Measurements from ENCODE around the gene CFAP97D1. TPM values are rescaled to one million over a fixed set of nuclear protein-coding genes. Genes with fewer than 3 reads are reported as not detected.
A peak's percentile ranks its signal among the peaks of the same experiment; 100 is the strongest.

Gene CFAP97D1
- total RNA-seq, 4 donors from 2014 or later = 0.42 TPM; not detected in 3

GRCh38 chr17:43820759-43821158 lies 40.5 kb downstream of the CFAP97D1 start:
- Histone ChIP-seq H3K27ac (no peak overlapping the region), H3K4me3 (no peak overlapping the region), H3K9me3 (no peaks in the 10 kb centered on the region), H3K36me3 (peaks cover 0 to 60% (median 0%) of the 10 kb centered on the region in 3 donors), H3K27me3 (no peaks in the 10 kb centered on the region), H3K4me1 (no peaks in the 10 kb centered on the region)
- DNase-seq (ENCODE audit: low spot score in 2 of 2) = no peak
- WGBS, 2 donors = 91 to 93% methylated on average over 11 to 13 of the region's 14 CpGs
- no peak for TF ChIP-seq POLR2A (IDR thresholded peaks at IDR 0.05)
- TF ChIP-seq CTCF (IDR thresholded peaks at IDR 0.05) = no peak
- no peak for TF ChIP-seq EP300 (IDR thresholded peaks at IDR 0.05)

DNA sequence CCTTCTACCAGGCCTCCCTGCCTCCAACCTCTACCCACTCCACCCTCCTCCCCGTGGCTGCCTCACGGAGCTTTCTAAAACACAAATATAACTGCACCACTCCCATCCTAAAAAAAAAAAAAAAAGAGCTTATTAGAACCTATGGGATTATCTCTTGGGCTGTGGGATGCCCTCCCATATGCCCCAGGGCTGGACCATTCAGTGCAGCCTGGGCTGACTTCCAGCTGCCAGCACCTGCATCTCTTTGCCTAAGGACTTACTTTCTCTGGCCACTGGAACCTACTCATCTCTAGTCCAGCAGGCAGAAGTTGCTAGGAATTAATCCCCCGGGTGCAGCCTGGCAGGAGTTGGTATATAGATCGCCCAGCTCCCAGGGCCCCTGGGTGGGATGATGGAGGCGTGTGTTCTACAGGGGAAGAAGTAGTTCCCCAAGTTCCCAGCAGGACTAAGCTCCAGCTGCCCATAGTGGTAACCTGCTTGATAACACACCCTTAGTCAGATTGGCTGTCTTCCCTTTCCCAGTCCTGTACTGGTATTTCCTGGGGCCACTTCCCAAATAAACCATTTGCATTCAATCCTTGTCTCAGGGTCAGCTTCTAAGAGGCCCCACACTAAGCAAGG lies 42.4 kb downstream of the CFAP97D1 start:
- peaks cover 0 to 51% (median 0%) of the 10 kb centered on the region in 3 donors for H3K36me3 ChIP-seq
- no peaks in the 10 kb centered on the region for H3K9me3 ChIP-seq
- no peaks in the 10 kb centered on the region for H3K4me1 ChIP-seq
- no peaks in the 10 kb centered on the region for H3K27me3 ChIP-seq
- DNase-seq (ENCODE audit: low spot score in 2 of 2) = no peak
- WGBS, 2 donors = 88 to 92% methylated on average over 5 of the region's 5 CpGs
- TF ChIP-seq EP300 (IDR thresholded peaks at IDR 0.05) (no peak), CTCF (IDR thresholded peaks at IDR 0.05) (no peak), POLR2A (IDR thresholded peaks at IDR 0.05) (no peak)
- no peak overlapping the region for H3K4me3 ChIP-seq
- H3K27ac ChIP-seq = no peak overlapping the region

DNA sequence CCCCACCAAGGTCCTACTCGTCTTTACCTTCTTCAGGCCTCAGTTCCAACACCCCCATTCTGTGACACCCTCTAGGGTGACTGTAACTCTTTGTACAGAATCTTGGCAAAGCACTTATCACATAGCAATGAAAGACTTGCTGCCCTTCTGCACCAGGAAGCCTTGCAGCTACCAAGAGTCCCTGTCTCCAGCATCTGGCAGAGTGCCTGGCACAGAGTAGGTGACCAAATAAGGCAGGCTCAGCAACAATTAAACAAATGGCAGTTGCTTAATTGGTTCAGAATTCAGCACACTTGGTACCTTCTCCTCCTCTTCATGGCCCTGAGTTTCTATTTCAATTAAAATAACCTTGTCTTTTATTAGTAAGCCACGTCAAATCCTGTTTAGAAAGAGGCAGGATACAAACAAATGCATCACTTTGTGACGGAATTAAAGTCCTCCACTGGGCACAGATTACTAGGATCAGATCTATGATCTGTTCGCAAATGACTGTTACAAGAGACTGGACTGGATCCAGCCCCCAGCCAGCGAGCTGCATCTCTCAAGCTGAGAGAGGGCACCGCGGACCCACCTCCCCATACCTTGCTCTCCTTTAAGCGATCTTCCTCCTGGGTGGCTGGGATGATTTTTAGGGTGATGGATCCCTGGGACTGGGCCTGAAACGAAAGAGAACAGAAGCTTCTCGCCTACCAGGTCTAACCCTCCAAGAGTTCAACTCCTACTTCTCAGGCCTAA lies 43.3 kb downstream of the CFAP97D1 start:
- Histone ChIP-seq H3K4me1 (no peaks in the 10 kb centered on the region), H3K4me3 (no peak overlapping the region), H3K9me3 (no peaks in the 10 kb centered on the region), H3K27ac (peak overlapping the region in 1 of 4 donors; percentile 34), H3K36me3 (peaks cover 0 to 53% (median 0%) of the 10 kb centered on the region in 3 donors), H3K27me3 (no peaks in the 10 kb centered on the region)
- TF ChIP-seq EP300 (IDR thresholded peaks at IDR 0.05) (no peak), CTCF (IDR thresholded peaks at IDR 0.05) (no peak), POLR2A (IDR thresholded peaks at IDR 0.05) (no peak)
- DNase-seq (ENCODE audit: low spot score in 2 of 2) = no peak
- 83 to 84% methylated on average over 10 of the region's 10 CpGs for WGBS, 2 donors

- Histone ChIP-seq H3K4me1 (no peaks in the 10 kb centered on the region), H3K36me3 (peaks cover 0 to 66% (median 0%) of the 10 kb centered on the region in 3 donors), H3K9me3 (no peaks in the 10 kb centered on the region), H3K27me3 (no peaks in the 10 kb centered on the region), H3K27ac (no peak overlapping the region), H3K4me3 (no peak overlapping the region)
- WGBS, 2 donors = 85 to 94% methylated on average over 12 of the region's 12 CpGs
- TF ChIP-seq CTCF (IDR thresholded peaks at IDR 0.05) (no peak), POLR2A (IDR thresholded peaks at IDR 0.05) (no peak), EP300 (IDR thresholded peaks at IDR 0.05) (no peak)
- no peak for DNase-seq (ENCODE audit: low spot score in 2 of 2)
Measured at GRCh38 chr17:43825567-43825966, 45.3 kb downstream of the CFAP97D1 start.

DNA sequence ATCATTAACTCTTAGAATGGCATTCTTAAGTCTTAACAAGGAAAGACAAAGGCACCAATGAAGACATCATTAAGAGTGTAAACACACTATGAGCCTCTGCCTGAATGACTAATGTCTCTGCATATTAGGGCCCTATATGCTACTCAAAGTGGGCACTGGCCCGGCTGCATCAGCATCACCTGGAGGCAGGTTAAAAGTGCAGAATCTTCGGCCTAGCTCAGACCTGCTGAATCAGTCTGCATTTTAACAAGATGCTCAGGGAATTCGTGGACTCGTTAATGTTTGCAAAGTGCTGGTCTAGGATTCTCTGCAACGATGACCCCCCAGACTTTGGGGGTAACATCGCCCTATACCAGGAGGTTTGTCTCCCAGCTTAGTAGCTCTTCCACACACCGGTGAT lies 46.0 kb downstream of the CFAP97D1 start:
- Histone ChIP-seq H3K27me3 (no peaks in the 10 kb centered on the region), H3K9me3 (no peaks in the 10 kb centered on the region), H3K36me3 (peaks cover 0 to 62% (median 0%) of the 10 kb centered on the region in 3 donors), H3K4me1 (no peaks in the 10 kb centered on the region), H3K4me3 (no peak overlapping the region), H3K27ac (no peak overlapping the region)
- no peak for DNase-seq (ENCODE audit: low spot score in 2 of 2)
- no peak for TF ChIP-seq EP300 (IDR thresholded peaks at IDR 0.05)
- TF ChIP-seq POLR2A (IDR thresholded peaks at IDR 0.05) = no peak
- no peak for TF ChIP-seq CTCF (IDR thresholded peaks at IDR 0.05)
- 92 to 93% methylated on average over 7 of the region's 7 CpGs for WGBS, 2 donors
